Mesendoderm (in vitro differentiated cells): Measurements from ENCODE around the gene TENM4.
A peak's percentile ranks its signal among the peaks of the same experiment; 100 is the strongest.

Source experiments
- DNase-seq: peaks from one replicate; pipeline ENCODE4 v3.0.0; 2013
- H2AK5ac ChIP-seq: 2 replicates; pipeline ENCODE4 v1.6.1; 2013; ENCODE audit warnings: low read length, inconsistent platforms
- H2BK120ac ChIP-seq: 2 replicates; pipeline ENCODE4 v1.6.1; 2013; ENCODE audit warnings: low read depth, mild to moderate bottlenecking, low read length, moderate library complexity, mixed read lengths
- H2BK15ac ChIP-seq: replicated peaks from 2 replicates; pipeline ENCODE4 v1.6.1; 2013; ENCODE audit warnings: low read depth, mild to moderate bottlenecking, moderate library complexity
- H2BK5ac ChIP-seq: 2 replicates; pipeline ENCODE4 v1.6.1; 2013; ENCODE audit warnings: low read length, inconsistent platforms
- H3K18ac ChIP-seq: 2 replicates; pipeline ENCODE4 v1.6.1; 2013; ENCODE audit warnings: mild to moderate bottlenecking, low read length, mixed read lengths
- H3K23ac ChIP-seq: one replicate; pipeline ENCODE4 v1.6.1; 2013; ENCODE audit warnings: low read length
- H3K27ac ChIP-seq: 2 replicates; pipeline ENCODE4 v1.5.1; 2013; ENCODE audit warnings: low read depth, mild to moderate bottlenecking, inconsistent platforms, low read length, moderate library complexity
- H3K27me3 ChIP-seq: 2 replicates; pipeline ENCODE4 v1.6.1; 2013; ENCODE audit warnings: low read length, control low read depth, mild to moderate bottlenecking, inconsistent platforms; ENCODE audit not compliant: insufficient read depth, poor library complexity
- H3K36me3 ChIP-seq: 2 replicates; pipeline ENCODE4 v1.6.1; 2013; ENCODE audit warnings: low read length, inconsistent platforms; ENCODE audit not compliant: control insufficient read depth, insufficient read depth
- H3K4ac ChIP-seq: one replicate; pipeline ENCODE4 v1.6.1; 2013; ENCODE audit warnings: low read depth, mild to moderate bottlenecking, low read length, moderate library complexity
- H3K4me1 ChIP-seq: 2 replicates; pipeline ENCODE4 v1.6.1; 2013; ENCODE audit warnings: low read depth, low read length, inconsistent platforms; ENCODE audit not compliant: control insufficient read depth
- H3K4me2 ChIP-seq: 2 replicates; pipeline ENCODE4 v1.6.1; 2013; ENCODE audit warnings: low read length
- H3K4me3 ChIP-seq: 2 replicates; pipeline ENCODE4 v1.5.1; 2013; ENCODE audit warnings: mild to moderate bottlenecking, low read length
- H3K56ac ChIP-seq: one replicate; pipeline ENCODE4 v1.6.1; 2013; ENCODE audit warnings: low read length
- H3K79me1 ChIP-seq: 2 replicates; pipeline ENCODE4 v1.6.1; 2013; ENCODE audit warnings: low read length, inconsistent platforms
- H3K79me2 ChIP-seq: 2 replicates; pipeline ENCODE4 v1.6.1; 2013; ENCODE audit warnings: mild to moderate bottlenecking, low read length; ENCODE audit not compliant: control insufficient read depth, insufficient read depth
- H3K9ac ChIP-seq: 2 replicates; pipeline ENCODE4 v1.6.1; 2013; ENCODE audit warnings: low read length, inconsistent platforms
- H4K5ac ChIP-seq: one replicate; pipeline ENCODE4 v1.6.1; 2013; ENCODE audit warnings: low read length
- H4K8ac ChIP-seq: one replicate; pipeline ENCODE4 v1.6.1; 2013; ENCODE audit warnings: low read depth, mild to moderate bottlenecking, control low read depth, low read length, moderate library complexity
- WGBS: extraction: QIAGEN DNeasy Blood & Tissue Kit; methylation state at CpG from one replicate; pipeline ENCODE4 v1.1.7; 2013; ENCODE audit warnings: low lambda C conversion rate, missing lambda C conversion rate; ENCODE audit not compliant: insufficient coverage; ENCODE audit errors: extremely low coverage; 5-methylcytosine and 5-hydroxymethylcytosine counted together

Gene TENM4

GRCh38 chr11:78840623-78841022 lies 600.2 kb downstream of the TENM4 start:
- H3K4me2 ChIP-seq: no peak overlapping the region
- no peak overlapping the region for H2BK120ac ChIP-seq
- no peak overlapping the region for H4K8ac ChIP-seq
- no peak for DNase-seq
- H3K27ac ChIP-seq: no peak overlapping the region
- H3K36me3 ChIP-seq: no peaks in the 10 kb centered on the region
- H2BK15ac ChIP-seq: no peak overlapping the region
- no peak overlapping the region for H3K4me3 ChIP-seq
- no peak overlapping the region for H3K18ac ChIP-seq
- no peak overlapping the region for H3K4ac ChIP-seq
- no CpG with 5 or more reads among the region's 4 CpGs for WGBS
- H3K79me2 ChIP-seq: no peaks in the 10 kb centered on the region
- no peaks in the 10 kb centered on the region for H3K79me1 ChIP-seq
- no peaks in the 10 kb centered on the region for H3K27me3 ChIP-seq
- H3K4me1 ChIP-seq: no peaks in the 10 kb centered on the region
- H2BK5ac ChIP-seq: no peak overlapping the region
- no peak overlapping the region for H4K5ac ChIP-seq
- H3K9ac ChIP-seq: no peak overlapping the region
- H3K23ac ChIP-seq: no peak overlapping the region
- no peak overlapping the region for H3K56ac ChIP-seq
- no peak overlapping the region for H2AK5ac ChIP-seq

- no peak overlapping the region for H3K4me3 ChIP-seq
- H2BK120ac ChIP-seq: no peak overlapping the region
- no peak overlapping the region for H3K56ac ChIP-seq
- no peak overlapping the region for H2BK5ac ChIP-seq
- no peaks in the 10 kb centered on the region for H3K27me3 ChIP-seq
- no peaks in the 10 kb centered on the region for H3K4me1 ChIP-seq
- no peak overlapping the region for H3K18ac ChIP-seq
- no peaks in the 10 kb centered on the region for H3K36me3 ChIP-seq
- no peak overlapping the region for H3K4me2 ChIP-seq
- DNase-seq: no peak
- H4K8ac ChIP-seq: no peak overlapping the region
- no peak overlapping the region for H2AK5ac ChIP-seq
- no peaks in the 10 kb centered on the region for H3K79me1 ChIP-seq
- no peaks in the 10 kb centered on the region for H3K79me2 ChIP-seq
- H4K5ac ChIP-seq: no peak overlapping the region
- no CpG with 5 or more reads among the region's 3 CpGs for WGBS
- no peak overlapping the region for H3K27ac ChIP-seq
- no peak overlapping the region for H3K23ac ChIP-seq
- no peak overlapping the region for H3K9ac ChIP-seq
- no peak overlapping the region for H2BK15ac ChIP-seq
- H3K4ac ChIP-seq: no peak overlapping the region
Measured at GRCh38 chr11:78840200-78840599, 600.6 kb downstream of the TENM4 start.

- Histone ChIP-seq H3K18ac (no peak overlapping the region), H2BK120ac (no peak overlapping the region), H4K5ac (no peak overlapping the region), H3K9ac (no peak overlapping the region), H2BK5ac (no peak overlapping the region), H3K4me2 (no peak overlapping the region), H3K56ac (no peak overlapping the region), H3K79me1 (no peaks in the 10 kb centered on the region), H2AK5ac (no peak overlapping the region), H3K79me2 (no peaks in the 10 kb centered on the region), H4K8ac (no peak overlapping the region), H3K4me1 (no peaks in the 10 kb centered on the region), H3K4me3 (no peak overlapping the region), H3K36me3 (no peaks in the 10 kb centered on the region), H3K4ac (no peak overlapping the region), H2BK15ac (no peak overlapping the region), H3K27ac (no peak overlapping the region), H3K23ac (no peak overlapping the region), H3K27me3 (no peaks in the 10 kb centered on the region)
- peak; percentile 33 for DNase-seq
- WGBS: no CpG with 5 or more reads among the region's 2 CpGs
Measured at GRCh38 chr11:78838417-78838816, 602.4 kb downstream of the TENM4 start.

- Histone ChIP-seq H3K4me1 (no peaks in the 10 kb centered on the region), H3K79me1 (no peaks in the 10 kb centered on the region), H3K27ac (no peak overlapping the region), H3K79me2 (no peaks in the 10 kb centered on the region), H3K27me3 (no peaks in the 10 kb centered on the region), H2AK5ac (no peak overlapping the region), H2BK5ac (no peak overlapping the region), H3K23ac (no peak overlapping the region), H2BK120ac (no peak overlapping the region), H2BK15ac (no peak overlapping the region), H3K36me3 (no peaks in the 10 kb centered on the region), H3K4me3 (no peak overlapping the region), H4K8ac (no peak overlapping the region), H3K56ac (no peak overlapping the region), H3K18ac (no peak overlapping the region), H3K4me2 (no peak overlapping the region), H3K9ac (no peak overlapping the region), H3K4ac (no peak overlapping the region), H4K5ac (no peak overlapping the region)
- no peak for DNase-seq
- no CpG with 5 or more reads among the region's 5 CpGs for WGBS
Measured at GRCh38 chr11:78835646-78836045, 605.2 kb downstream of the TENM4 start.

GRCh38 chr11:78834886-78835285 lies 605.9 kb downstream of the TENM4 start:
- no peak overlapping the region for H4K8ac ChIP-seq
- WGBS: no CpG with 5 or more reads among the region's 4 CpGs
- H3K56ac ChIP-seq: no peak overlapping the region
- DNase-seq: no peak
- no peak overlapping the region for H3K4me3 ChIP-seq
- H3K23ac ChIP-seq: no peak overlapping the region
- no peak overlapping the region for H3K4me2 ChIP-seq
- H2BK120ac ChIP-seq: no peak overlapping the region
- H2BK15ac ChIP-seq: no peak overlapping the region
- H2BK5ac ChIP-seq: no peak overlapping the region
- H3K79me1 ChIP-seq: no peaks in the 10 kb centered on the region
- H3K27ac ChIP-seq: no peak overlapping the region
- H3K79me2 ChIP-seq: no peaks in the 10 kb centered on the region
- H2AK5ac ChIP-seq: no peak overlapping the region
- no peaks in the 10 kb centered on the region for H3K36me3 ChIP-seq
- H3K27me3 ChIP-seq: no peaks in the 10 kb centered on the region
- H4K5ac ChIP-seq: no peak overlapping the region
- no peak overlapping the region for H3K18ac ChIP-seq
- no peak overlapping the region for H3K4ac ChIP-seq
- no peak overlapping the region for H3K9ac ChIP-seq
- H3K4me1 ChIP-seq: no peaks in the 10 kb centered on the region

GRCh38 chr11:78833237-78833636 lies 607.6 kb downstream of the TENM4 start:
- H3K4me2 ChIP-seq: no peak overlapping the region
- H3K18ac ChIP-seq: no peak overlapping the region
- no peak overlapping the region for H2BK15ac ChIP-seq
- H4K5ac ChIP-seq: no peak overlapping the region
- no peak overlapping the region for H4K8ac ChIP-seq
- H3K56ac ChIP-seq: no peak overlapping the region
- no peak overlapping the region for H2AK5ac ChIP-seq
- H3K36me3 ChIP-seq: no peaks in the 10 kb centered on the region
- no peak overlapping the region for H2BK5ac ChIP-seq
- no peak overlapping the region for H3K4ac ChIP-seq
- no peak overlapping the region for H2BK120ac ChIP-seq
- H3K27ac ChIP-seq: no peak overlapping the region
- H3K79me2 ChIP-seq: no peaks in the 10 kb centered on the region
- no peak overlapping the region for H3K23ac ChIP-seq
- H3K27me3 ChIP-seq: no peaks in the 10 kb centered on the region
- H3K4me1 ChIP-seq: no peaks in the 10 kb centered on the region
- H3K4me3 ChIP-seq: no peak overlapping the region
- H3K9ac ChIP-seq: no peak overlapping the region
- H3K79me1 ChIP-seq: no peaks in the 10 kb centered on the region
- no peak for DNase-seq
- no CpG with 5 or more reads among the region's 2 CpGs for WGBS
